Brain microvascular endothelial cell (primary cell): Measurements from ENCODE around the gene THOC6.

Source experiments
- DNase-seq: peaks from one replicate; pipeline ENCODE4 v3.0.0-alpha.2; 2020
- H3K27ac ChIP-seq: fragments of 250-450 bp; sonication (Bioruptor Pico); 2 replicates; pipeline ENCODE4 v1.5.1; 2020; ENCODE audit warnings: mild to moderate bottlenecking, moderate library complexity
- H3K27me3 ChIP-seq: fragments of 250-450 bp; sonication (Bioruptor Pico); replicated peaks from 2 replicates; pipeline ENCODE4 v1.5.1; 2020; ENCODE audit warnings: mild to moderate bottlenecking
- H3K36me3 ChIP-seq: fragments of 250-450 bp; sonication (Bioruptor Pico); replicated peaks from 2 replicates; pipeline ENCODE4 v1.5.1; 2020; ENCODE audit warnings: mild to moderate bottlenecking
- H3K4me3 ChIP-seq: 2 replicates; pipeline ENCODE4 v1.5.1; 2011; ENCODE audit warnings: low read depth, mild to moderate bottlenecking, control low read depth, low read length, moderate library complexity
- in situ Hi-C: cut with HindIII; loops from 2 replicates; pipeline ENCODE4 v1.10.0; 2017; ENCODE audit warnings: low sequenced_read_pairs, low pct_ligation_motif_present
- TF ChIP-seq, protein P1 (sequence below): IDR thresholded peaks from 2 replicates; pipeline ENCODE4 v1.5.1; 2011; ENCODE audit warnings: low read depth, mild to moderate bottlenecking, moderate library complexity, low read length, control low read depth, inconsistent platforms; ENCODE audit errors: missing control alignments

Gene THOC6

DNA sequence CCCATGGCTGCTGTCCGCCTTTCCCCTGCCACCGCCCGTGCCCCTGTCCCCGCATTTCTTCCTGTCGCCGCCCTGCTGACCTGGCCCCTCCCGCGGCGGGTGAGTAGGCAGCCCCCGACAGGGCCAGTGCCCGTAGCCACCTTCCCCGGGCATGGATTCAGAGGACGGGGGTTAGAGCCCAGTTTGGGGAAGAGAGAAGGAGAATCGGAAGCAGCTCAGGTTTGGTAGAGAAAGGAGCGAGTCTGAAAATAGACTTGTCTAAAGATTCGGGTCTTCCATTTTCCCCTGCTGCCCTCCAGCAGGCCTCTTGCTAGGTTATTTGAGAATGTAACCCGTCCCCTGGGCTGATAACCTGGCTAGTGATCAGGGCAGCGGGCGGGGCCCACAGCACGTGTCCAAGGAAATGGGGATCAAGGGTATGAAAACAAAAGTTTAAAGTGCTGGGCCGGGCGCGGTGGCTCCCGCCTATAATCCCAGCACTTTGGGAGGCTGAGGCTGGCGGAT lies 19.0 kb upstream of the THOC6 start:
- Histone ChIP-seq H3K36me3 (no peaks in the 10 kb centered on the region), H3K27ac (no peak overlapping the region), H3K4me3 (no peak overlapping the region), H3K27me3 (peaks cover 27% of the 10 kb centered on the region)
- in situ Hi-C loops: no loop called here
- TF ChIP-seq, protein P1, sequence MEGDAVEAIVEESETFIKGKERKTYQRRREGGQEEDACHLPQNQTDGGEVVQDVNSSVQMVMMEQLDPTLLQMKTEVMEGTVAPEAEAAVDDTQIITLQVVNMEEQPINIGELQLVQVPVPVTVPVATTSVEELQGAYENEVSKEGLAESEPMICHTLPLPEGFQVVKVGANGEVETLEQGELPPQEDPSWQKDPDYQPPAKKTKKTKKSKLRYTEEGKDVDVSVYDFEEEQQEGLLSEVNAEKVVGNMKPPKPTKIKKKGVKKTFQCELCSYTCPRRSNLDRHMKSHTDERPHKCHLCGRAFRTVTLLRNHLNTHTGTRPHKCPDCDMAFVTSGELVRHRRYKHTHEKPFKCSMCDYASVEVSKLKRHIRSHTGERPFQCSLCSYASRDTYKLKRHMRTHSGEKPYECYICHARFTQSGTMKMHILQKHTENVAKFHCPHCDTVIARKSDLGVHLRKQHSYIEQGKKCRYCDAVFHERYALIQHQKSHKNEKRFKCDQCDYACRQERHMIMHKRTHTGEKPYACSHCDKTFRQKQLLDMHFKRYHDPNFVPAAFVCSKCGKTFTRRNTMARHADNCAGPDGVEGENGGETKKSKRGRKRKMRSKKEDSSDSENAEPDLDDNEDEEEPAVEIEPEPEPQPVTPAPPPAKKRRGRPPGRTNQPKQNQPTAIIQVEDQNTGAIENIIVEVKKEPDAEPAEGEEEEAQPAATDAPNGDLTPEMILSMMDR: no peak
- no peak for DNase-seq

DNA sequence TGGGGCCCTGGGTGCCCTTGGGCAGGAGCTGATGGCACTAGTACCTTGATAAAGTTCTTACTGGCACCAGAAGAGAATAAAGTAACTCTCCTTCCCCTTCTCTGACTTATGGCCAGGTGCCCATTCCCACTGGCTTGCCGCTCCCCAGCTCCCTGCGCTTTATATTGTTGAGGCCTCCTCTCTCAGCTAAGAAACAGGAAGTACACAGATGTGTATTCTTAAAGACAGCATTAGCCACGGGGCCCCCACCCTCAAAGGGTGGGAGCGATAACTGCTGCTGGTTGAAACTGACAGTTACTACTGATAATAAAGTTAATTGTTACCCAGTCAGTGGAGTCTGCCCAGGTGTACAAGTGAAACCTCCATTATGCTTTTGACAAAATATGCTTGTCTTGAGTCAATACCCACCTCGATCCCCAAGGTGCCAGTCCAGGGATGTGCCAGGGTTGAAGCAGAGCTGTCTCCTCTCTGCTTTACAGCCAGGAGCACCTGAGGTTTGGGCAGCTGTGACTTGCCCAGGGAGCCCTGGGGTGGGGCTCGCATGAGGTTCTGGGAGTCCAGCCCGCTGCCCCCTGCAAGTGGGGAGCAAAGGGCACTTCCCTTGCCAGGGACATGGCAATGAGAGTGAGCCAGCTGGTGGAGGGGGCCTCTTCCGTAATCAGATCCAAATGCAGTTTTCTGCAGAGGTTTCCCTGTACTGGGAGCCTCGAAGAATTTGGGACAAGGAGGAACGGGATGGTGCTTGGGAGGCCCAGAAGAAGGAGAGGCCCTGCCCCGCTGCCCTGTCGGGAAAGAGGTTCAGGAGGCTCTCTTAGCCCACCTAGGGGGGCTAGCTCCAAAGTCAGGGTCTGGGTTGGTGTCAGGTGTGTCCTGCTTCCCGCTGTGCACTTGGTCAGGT lies 16.5 kb upstream of the THOC6 start:
- no peak overlapping the region for H3K27ac ChIP-seq
- in situ Hi-C loops: no loop called here
- no peak overlapping the region for H3K4me3 ChIP-seq
- H3K36me3 ChIP-seq: no peaks in the 10 kb centered on the region
- H3K27me3 ChIP-seq: peaks cover 42% of the 10 kb centered on the region
- DNase-seq: no peak
- TF ChIP-seq, protein P1: no peak

DNA sequence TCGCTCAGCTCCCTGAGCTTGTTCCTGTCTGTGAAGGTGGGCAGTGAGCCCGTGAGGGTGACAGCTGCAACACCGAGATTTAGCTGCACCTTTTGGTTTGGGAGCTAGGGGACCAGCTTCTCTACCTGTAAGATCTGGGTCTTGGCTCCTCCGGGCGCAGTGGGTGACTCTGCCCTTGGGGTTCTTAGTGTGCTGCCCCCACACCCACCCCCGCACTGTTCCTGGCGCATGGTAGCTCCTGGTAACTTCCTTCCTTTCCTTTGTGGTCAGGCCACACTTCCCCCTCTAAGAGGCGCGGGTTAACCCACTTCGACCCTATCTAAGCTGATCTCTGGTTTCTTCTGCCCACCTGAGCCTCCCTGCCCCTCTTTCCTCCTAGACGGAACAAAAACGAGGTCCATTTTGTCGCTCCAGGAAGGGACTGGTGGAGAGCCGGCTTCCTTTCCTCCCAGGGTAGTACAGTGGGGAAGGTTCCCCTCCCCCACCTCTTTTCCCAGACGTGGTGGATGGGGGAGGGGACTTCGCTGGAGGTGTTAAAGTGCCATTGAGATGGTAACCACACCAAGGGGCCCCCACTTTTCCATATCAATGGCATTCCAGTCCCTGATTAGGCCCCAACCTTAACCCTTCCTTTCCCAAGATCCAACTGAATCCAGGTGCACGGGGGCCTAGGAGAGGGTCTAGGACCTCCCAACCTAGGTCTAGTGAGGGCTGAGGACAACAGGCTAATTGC lies 15.7 kb upstream of the THOC6 start:
- H3K27ac ChIP-seq: no peak overlapping the region
- in situ Hi-C loops: no loop called here
- TF ChIP-seq, protein P1: no peak
- no peak overlapping the region for H3K4me3 ChIP-seq
- peaks cover 50% of the 10 kb centered on the region for H3K27me3 ChIP-seq
- DNase-seq: no peak
- no peaks in the 10 kb centered on the region for H3K36me3 ChIP-seq

DNA sequence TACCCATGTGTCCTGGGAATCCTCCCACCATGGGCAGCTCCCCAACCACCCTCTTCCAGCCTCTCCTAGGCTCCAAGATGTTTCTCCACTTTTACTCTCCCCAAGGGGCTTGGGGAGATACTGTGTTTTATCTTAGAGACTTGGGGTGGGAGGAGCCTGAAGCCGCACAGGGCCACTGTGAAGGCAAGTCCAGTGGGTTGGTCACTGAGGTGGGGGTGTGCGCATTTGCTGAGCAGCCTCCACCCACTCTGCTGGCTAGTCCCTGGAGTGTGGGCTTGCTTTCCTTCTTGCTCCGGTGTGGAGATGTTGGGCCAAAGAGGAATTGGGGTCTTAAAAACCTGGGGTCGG lies 15.2 kb upstream of the THOC6 start:
- in situ Hi-C loops: no loop called here
- H3K36me3 ChIP-seq: no peaks in the 10 kb centered on the region
- TF ChIP-seq, protein P1: no peak
- no peak overlapping the region for H3K4me3 ChIP-seq
- H3K27me3 ChIP-seq: peaks cover 55% of the 10 kb centered on the region
- no peak overlapping the region for H3K27ac ChIP-seq
- DNase-seq: no peak

DNA sequence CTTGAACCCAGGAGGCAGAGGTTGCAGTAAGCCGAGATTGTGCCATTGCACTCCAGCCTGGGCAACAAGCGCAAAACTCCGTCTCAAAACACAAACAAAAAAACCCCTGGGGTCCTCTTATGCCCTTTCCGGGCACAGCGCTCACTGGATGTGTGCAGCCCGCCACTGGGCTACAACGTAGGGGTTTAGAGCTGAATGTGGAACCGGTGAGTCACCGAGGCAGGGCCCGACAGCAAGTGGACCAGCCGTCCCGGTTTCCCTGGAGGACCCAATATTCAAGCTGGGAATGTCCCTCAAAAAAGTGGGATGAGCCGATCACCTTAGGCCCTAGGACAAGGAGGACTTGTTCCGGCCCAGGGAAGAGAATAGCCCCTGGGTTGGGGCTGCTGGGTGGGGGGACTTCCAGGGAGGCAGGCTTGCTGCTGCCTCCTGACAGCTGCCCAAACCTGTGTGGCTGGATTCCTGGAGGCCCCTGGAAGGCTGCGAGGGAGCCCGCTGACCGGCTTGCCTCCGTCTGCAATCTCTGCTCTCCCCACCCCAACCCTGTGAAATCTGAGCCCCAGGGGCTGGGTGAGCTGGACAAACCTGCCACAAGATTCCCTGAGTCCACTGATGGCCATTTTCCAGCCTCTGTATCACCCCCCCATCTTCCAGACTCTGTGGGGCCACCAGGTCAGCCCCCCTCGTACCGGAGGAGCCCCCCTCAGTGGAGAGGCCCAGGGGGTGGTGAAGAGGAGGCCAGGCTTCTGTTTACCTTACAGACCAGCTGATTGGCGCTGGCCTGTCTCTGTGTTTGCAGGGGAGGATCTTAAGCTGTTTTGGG lies 14.1 kb upstream of the THOC6 start:
- TF ChIP-seq, protein P1: no peak
- H3K27ac ChIP-seq: no peak overlapping the region
- no peak for DNase-seq
- no peak overlapping the region for H3K4me3 ChIP-seq
- peaks cover 62% of the 10 kb centered on the region for H3K27me3 ChIP-seq
- no peaks in the 10 kb centered on the region for H3K36me3 ChIP-seq
- in situ Hi-C loops: no loop called here
